Astrocyte (in vitro differentiated cells and primary cell): ENCODE data around the gene SYCE1.

Experiments used
- EZH2 ChIP-seq: IDR thresholded peaks from 2 replicates; pipeline ENCODE4 v1.6.1; 2012; ENCODE audit warnings: mild to moderate bottlenecking, low read length, inconsistent platforms; ENCODE audit not compliant: insufficient read depth
- TF ChIP-seq, protein P1 (sequence below): IDR thresholded peaks from 2 replicates; pipeline ENCODE4 v1.5.1; 2011; ENCODE audit warnings: low read depth, mild to moderate bottlenecking, inconsistent platforms, low read length, moderate library complexity; ENCODE audit not compliant: insufficient read depth

GRCh38 chr10:133516057-133516456 is 49.3 kb downstream of the SYCE1 start:
- TF ChIP-seq, protein P1, sequence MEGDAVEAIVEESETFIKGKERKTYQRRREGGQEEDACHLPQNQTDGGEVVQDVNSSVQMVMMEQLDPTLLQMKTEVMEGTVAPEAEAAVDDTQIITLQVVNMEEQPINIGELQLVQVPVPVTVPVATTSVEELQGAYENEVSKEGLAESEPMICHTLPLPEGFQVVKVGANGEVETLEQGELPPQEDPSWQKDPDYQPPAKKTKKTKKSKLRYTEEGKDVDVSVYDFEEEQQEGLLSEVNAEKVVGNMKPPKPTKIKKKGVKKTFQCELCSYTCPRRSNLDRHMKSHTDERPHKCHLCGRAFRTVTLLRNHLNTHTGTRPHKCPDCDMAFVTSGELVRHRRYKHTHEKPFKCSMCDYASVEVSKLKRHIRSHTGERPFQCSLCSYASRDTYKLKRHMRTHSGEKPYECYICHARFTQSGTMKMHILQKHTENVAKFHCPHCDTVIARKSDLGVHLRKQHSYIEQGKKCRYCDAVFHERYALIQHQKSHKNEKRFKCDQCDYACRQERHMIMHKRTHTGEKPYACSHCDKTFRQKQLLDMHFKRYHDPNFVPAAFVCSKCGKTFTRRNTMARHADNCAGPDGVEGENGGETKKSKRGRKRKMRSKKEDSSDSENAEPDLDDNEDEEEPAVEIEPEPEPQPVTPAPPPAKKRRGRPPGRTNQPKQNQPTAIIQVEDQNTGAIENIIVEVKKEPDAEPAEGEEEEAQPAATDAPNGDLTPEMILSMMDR: no peak
- no peak for TF ChIP-seq EZH2
